BLaER1 (cell line): ENCODE results near the gene SOS2.

ENCODE experiments used
- H3K27ac ChIP-seq: shearing (Covaris generic); formaldehyde crosslinking; 2 replicates; pipeline ENCODE4 v1.8.1; 2022
- H3K27me3 ChIP-seq: shearing (Covaris generic); formaldehyde crosslinking; 2 replicates; pipeline ENCODE4 v1.8.1; 2022
- H3K36me3 ChIP-seq: shearing (Covaris generic); formaldehyde crosslinking; 2 replicates; pipeline ENCODE4 v1.8.1; 2022
- H3K4me1 ChIP-seq: shearing (Covaris generic); formaldehyde crosslinking; 2 replicates; pipeline ENCODE4 v1.8.1; 2022
- H3K4me2 ChIP-seq: shearing (Covaris generic); formaldehyde crosslinking; 2 replicates; pipeline ENCODE4 v1.8.1; 2022
- H3K4me3 ChIP-seq: shearing (Covaris generic); formaldehyde crosslinking; 2 replicates; pipeline ENCODE4 v1.8.1; 2022
- H3K9ac ChIP-seq: shearing (Covaris generic); formaldehyde crosslinking; 2 replicates; pipeline ENCODE4 v1.8.1; 2022
- H3K9me3 ChIP-seq: shearing (Covaris generic); formaldehyde crosslinking; 2 replicates; pipeline ENCODE4 v1.8.1; 2022
- H4K20me1 ChIP-seq: shearing (Covaris generic); formaldehyde crosslinking; 2 replicates; pipeline ENCODE4 v1.8.1; 2022
- Cebpa-rat ChIP-seq: shearing (Covaris generic); IDR thresholded peaks from 2 replicates; pipeline ENCODE4 v1.8.1; 2022

The SOS2 gene

GRCh38 chr14:50230401-50230700 is 1.0 kb downstream of the SOS2 start:
- Histone ChIP-seq H4K20me1 (peaks cover 39% of the 10 kb centered on the region), H3K9me3 (peaks cover 8% of the 10 kb centered on the region), H3K4me1 (peaks cover 26% of the 10 kb centered on the region), H3K4me3 (peak overlapping the region; percentile 91), H3K4me2 (peak overlapping the region; percentile 84), H3K9ac (peak overlapping the region; percentile 91), H3K27me3 (no peaks in the 10 kb centered on the region), H3K27ac (peak overlapping the region; percentile 93), H3K36me3 (peaks cover 11% of the 10 kb centered on the region; the same call in 1 of the 2 replicates)
- TF ChIP-seq Cebpa-rat = no peak

- no peak for TF ChIP-seq Cebpa-rat
- H4K20me1 ChIP-seq = peaks cover 44% of the 10 kb centered on the region
- H3K4me2 ChIP-seq = peak overlapping the region; percentile 84
- H3K4me3 ChIP-seq = peak overlapping the region; percentile 91
- H3K9me3 ChIP-seq = peaks cover 7% of the 10 kb centered on the region; the same call in 1 of the 2 replicates
- H3K4me1 ChIP-seq = peaks cover 26% of the 10 kb centered on the region
- H3K36me3 ChIP-seq = peaks cover 11% of the 10 kb centered on the region; the same call in 1 of the 2 replicates
- H3K27ac ChIP-seq = no peak overlapping the region
- H3K27me3 ChIP-seq = no peaks in the 10 kb centered on the region
- peak overlapping the region; percentile 91 for H3K9ac ChIP-seq
These were observed 1.7 kb downstream of the SOS2 start for GRCh38 chr14:50229681-50230080.

GRCh38 chr14:50228313-50228712 is 3.1 kb downstream of the SOS2 start:
- peaks cover 7% of the 10 kb centered on the region; the same call in 1 of the 2 replicates for H3K9me3 ChIP-seq
- no peak overlapping the region; the same call in 1 of the 2 replicates for H3K4me2 ChIP-seq
- peaks cover 57% of the 10 kb centered on the region for H4K20me1 ChIP-seq
- no peak overlapping the region for H3K9ac ChIP-seq
- no peaks in the 10 kb centered on the region for H3K27me3 ChIP-seq
- peaks cover 26% of the 10 kb centered on the region for H3K4me1 ChIP-seq
- no peak overlapping the region for H3K4me3 ChIP-seq
- no peak for TF ChIP-seq Cebpa-rat
- H3K36me3 ChIP-seq = peaks cover 17% of the 10 kb centered on the region
- no peak overlapping the region for H3K27ac ChIP-seq

GRCh38 chr14:50225974-50226297 is 5.4 kb downstream of the SOS2 start:
- peaks cover 7% of the 10 kb centered on the region; the same call in 1 of the 2 replicates for H3K9me3 ChIP-seq
- no peak overlapping the region for H3K9ac ChIP-seq
- TF ChIP-seq Cebpa-rat = no peak
- H3K27me3 ChIP-seq = no peaks in the 10 kb centered on the region
- peaks cover 80% of the 10 kb centered on the region for H4K20me1 ChIP-seq
- H3K36me3 ChIP-seq = peaks cover 21% of the 10 kb centered on the region
- no peak overlapping the region for H3K4me3 ChIP-seq
- H3K4me1 ChIP-seq = peaks cover 26% of the 10 kb centered on the region
- no peak overlapping the region for H3K4me2 ChIP-seq
- no peak overlapping the region for H3K27ac ChIP-seq

- peaks cover 21% of the 10 kb centered on the region for H3K36me3 ChIP-seq
- no peaks in the 10 kb centered on the region for H3K27me3 ChIP-seq
- H3K4me1 ChIP-seq = peaks cover 29% of the 10 kb centered on the region
- H3K9ac ChIP-seq = no peak overlapping the region
- no peak for TF ChIP-seq Cebpa-rat
- H4K20me1 ChIP-seq = peaks cover 85% of the 10 kb centered on the region
- H3K9me3 ChIP-seq = peaks cover 7% of the 10 kb centered on the region; the same call in 1 of the 2 replicates
- no peak overlapping the region for H3K4me2 ChIP-seq
- no peak overlapping the region for H3K27ac ChIP-seq
- no peak overlapping the region for H3K4me3 ChIP-seq
These were observed 6.1 kb downstream of the SOS2 start for GRCh38 chr14:50225067-50225973.

- Histone ChIP-seq H3K4me1 (peaks cover 18% of the 10 kb centered on the region; the same call in 1 of the 2 replicates), H3K27ac (no peak overlapping the region), H3K9me3 (peaks cover 8% of the 10 kb centered on the region; the same call in 1 of the 2 replicates), H4K20me1 (peaks cover 86% of the 10 kb centered on the region), H3K9ac (no peak overlapping the region), H3K27me3 (no peaks in the 10 kb centered on the region), H3K4me2 (no peak overlapping the region), H3K36me3 (peaks cover 19% of the 10 kb centered on the region), H3K4me3 (no peak overlapping the region)
- no peak for TF ChIP-seq Cebpa-rat
These were observed 9.2 kb downstream of the SOS2 start for GRCh38 chr14:50222055-50222613.

- peaks cover 76% of the 10 kb centered on the region for H4K20me1 ChIP-seq
- no peak overlapping the region for H3K9ac ChIP-seq
- H3K9me3 ChIP-seq = peaks cover 8% of the 10 kb centered on the region; the same call in 1 of the 2 replicates
- H3K36me3 ChIP-seq = peaks cover 20% of the 10 kb centered on the region
- no peak overlapping the region for H3K4me3 ChIP-seq
- H3K27me3 ChIP-seq = no peaks in the 10 kb centered on the region
- no peak overlapping the region for H3K27ac ChIP-seq
- peaks cover 10% of the 10 kb centered on the region; the same call in 1 of the 2 replicates for H3K4me1 ChIP-seq
- no peak overlapping the region for H3K4me2 ChIP-seq
- TF ChIP-seq Cebpa-rat = no peak
These were observed 12.9 kb downstream of the SOS2 start for GRCh38 chr14:50218501-50218900.

GRCh38 chr14:50215416-50215815 is 16.0 kb downstream of the SOS2 start:
- Histone ChIP-seq H3K27me3 (no peaks in the 10 kb centered on the region), H3K4me2 (no peak overlapping the region), H3K4me1 (peaks cover 8% of the 10 kb centered on the region; the same call in 1 of the 2 replicates), H3K36me3 (peaks cover 14% of the 10 kb centered on the region; the same call in 1 of the 2 replicates), H3K27ac (no peak overlapping the region), H4K20me1 (peaks cover 67% of the 10 kb centered on the region; the same call in 1 of the 2 replicates), H3K9me3 (peaks cover 8% of the 10 kb centered on the region; the same call in 1 of the 2 replicates), H3K9ac (no peak overlapping the region), H3K4me3 (no peak overlapping the region)
- no peak for TF ChIP-seq Cebpa-rat

GRCh38 chr14:50213795-50214194 is 17.6 kb downstream of the SOS2 start:
- H4K20me1 ChIP-seq = peaks cover 69% of the 10 kb centered on the region; the same call in 1 of the 2 replicates
- H3K9me3 ChIP-seq = peaks cover 6% of the 10 kb centered on the region; the same call in 1 of the 2 replicates
- H3K27ac ChIP-seq = no peak overlapping the region
- H3K4me1 ChIP-seq = peaks cover 6% of the 10 kb centered on the region; the same call in 1 of the 2 replicates
- no peak overlapping the region for H3K4me3 ChIP-seq
- H3K9ac ChIP-seq = no peak overlapping the region
- no peak overlapping the region for H3K4me2 ChIP-seq
- no peak for TF ChIP-seq Cebpa-rat
- peaks cover 12% of the 10 kb centered on the region; the same call in 1 of the 2 replicates for H3K36me3 ChIP-seq
- H3K27me3 ChIP-seq = no peaks in the 10 kb centered on the region

- Histone ChIP-seq H3K9ac (no peak overlapping the region), H3K4me3 (no peak overlapping the region), H3K4me1 (no peaks in the 10 kb centered on the region), H3K27me3 (no peaks in the 10 kb centered on the region), H4K20me1 (peaks cover 60% of the 10 kb centered on the region; the same call in 1 of the 2 replicates), H3K27ac (no peak overlapping the region), H3K36me3 (peaks cover 5% of the 10 kb centered on the region; the same call in 1 of the 2 replicates), H3K9me3 (no peaks in the 10 kb centered on the region; the same call in 1 of the 2 replicates), H3K4me2 (no peak overlapping the region)
- no peak for TF ChIP-seq Cebpa-rat
These were observed 18.7 kb downstream of the SOS2 start for GRCh38 chr14:50212726-50213125.
